H1 (cell line): ENCODE data around the gene PHLDA2. TPM values are rescaled to one million over a fixed set of nuclear protein-coding genes. Genes with fewer than 3 reads are reported as not detected.

Experiments
- NANOG ChIP-seq: IDR thresholded peaks from 2 replicates; pipeline ENCODE4 v1.6.1; 2011; ENCODE audit warnings: low read length, low read depth, mild to moderate bottlenecking, inconsistent platforms; ENCODE audit not compliant: insufficient read depth, poor library complexity, severe bottlenecking
- polyA plus RNA-seq, 7 experiments: library from polyadenylated mRNA; depleted of rRNA in 3 of 7; stranded (reverse) in 5 of 7; unstranded in 2 of 7; fragments of >200 nt in 5 of 7; fragments of 200-250 nt in 2 of 7; gene quantifications; 1 replicate in 5 of 7; 2 replicates in 1 of 7; 4 replicates in 1 of 7; pipeline versions ENCODE4 v1.2.1 to v1.2.3, GENCODE V29; 2011 to 2013; ENCODE audit warnings: missing spikeins in 2 of 7, mixed read lengths in 2 of 7
- total RNA-seq: library from RNA; stranded (reverse); fragmentation: NEBNext Ultra II Directional; extraction: Animal tissue kit (Norgen Biotek cat#: 25700); gene quantifications from 2 replicates; pipeline ENCODE4 v1.2.1, GENCODE V29; 2021

Gene PHLDA2
- total and polyA plus RNA-seq, 2 of the 8 experiments (the other 6 are each of a cell fraction or from before 2014, with no cell fraction given), result 5.2 to 7.6 TPM

GRCh38 chr11:2954263-2954662 is 25.0 kb upstream of the PHLDA2 start (continued):
- no peak for TF ChIP-seq NANOG
- TF ChIP-seq, all 59 proteins: peak for 0
